ENCODE results near the gene PLA1A. TPM values are rescaled to one million over a fixed set of nuclear protein-coding genes. Genes with fewer than 3 reads are reported as not detected.

The PLA1A gene
- total and polyA plus RNA-seq, 2 donors (not counting 3 experiments of a cell fraction or from before 2014, with no cell fraction given), result 0.07 TPM; not detected in 1

GRCh38 chr3:119550192-119550910 is 47.3 kb upstream of the PLA1A start:
- CTCF ChIA-PET, result no interaction called here

More at GRCh38 chr3:119550192-119550910, 47.3 kb upstream of the PLA1A start:
- intact Hi-C loops (cut with micrococcal nuclease) (loop anchor here (10.0 kb wide), 1 partner anchor 276 kb away; no protein-coding TSS in a partner anchor), dilution Hi-C loops (cut with MboI; ENCODE audit: extremely low pct_ligation_motif_present, low sequenced_read_pairs) (no loop called here)
- H3K4me3 ChIP-seq (replicated peaks in 1 of 3; ENCODE audit: insufficient read depth in 1 of 3, low read depth in 1 of 3, low read length in 3 of 3), result no peak overlapping the region
- no peaks in the 10 kb centered on the region for H3K36me3 ChIP-seq (ENCODE audit: control insufficient read depth in 2 of 2, extremely low read depth in 1 of 2, insufficient read depth in 2 of 2, low read length in 2 of 2)
- no peaks in the 10 kb centered on the region for H3K9me1 ChIP-seq (replicated peaks; ENCODE audit: control insufficient read depth, extremely low read depth, insufficient read depth, low read length)
- DNase-seq (ENCODE audit: low read depth, low spot score) (no peak), FAIRE-seq (no peak)
- no peak overlapping the region for H3K4me2 ChIP-seq (ENCODE audit: insufficient read depth, low read length)
- POLR2A ChIA-PET, result no interaction called here
- H3K9ac ChIP-seq (replicated peaks; ENCODE audit: extremely low read depth, insufficient read depth, low read length), result no peak overlapping the region
- no peaks in the 10 kb centered on the region for H3K9me3 ChIP-seq (replicated peaks; ENCODE audit: control insufficient read depth, insufficient read depth, low read length)
- H4K20me1 ChIP-seq (replicated peaks; ENCODE audit: control insufficient read depth, extremely low read depth, insufficient read depth, low read length), result no peaks in the 10 kb centered on the region
- no TSS peak for BruUV-seq (replicated peaks)
- no peaks in the 10 kb centered on the region for H3K27me3 ChIP-seq (ENCODE audit: control insufficient read depth in 2 of 2, insufficient read depth in 2 of 2, low read length in 2 of 2)
- H3K27ac ChIP-seq (ENCODE audit: insufficient read depth, low read depth, low read length), result no peak overlapping the region
- no peak overlapping the region for H2AFZ ChIP-seq (ENCODE audit: low read depth, low read length)
- no peaks in the 10 kb centered on the region for H3K4me1 ChIP-seq (ENCODE audit: control insufficient read depth, extremely low read depth, insufficient read depth, low read length)
- H3K79me2 ChIP-seq (ENCODE audit: control insufficient read depth, insufficient read depth, low read length), result no peaks in the 10 kb centered on the region
- TF ChIP-seq, protein P1, sequence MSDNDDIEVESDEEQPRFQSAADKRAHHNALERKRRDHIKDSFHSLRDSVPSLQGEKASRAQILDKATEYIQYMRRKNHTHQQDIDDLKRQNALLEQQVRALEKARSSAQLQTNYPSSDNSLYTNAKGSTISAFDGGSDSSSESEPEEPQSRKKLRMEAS (IDR thresholded peaks at IDR 0.05; ENCODE audit: insufficient read depth, insufficient read length), result no peak
- TF ChIP-seq POLR2AphosphoS5 (IDR thresholded peaks at IDR 0.05; ENCODE audit: insufficient read depth, low read depth, low read length) (no peak), EZH2 (IDR thresholded peaks at IDR 0.05; ENCODE audit: borderline replicate concordance, low read depth, low read length, severe bottlenecking) (no peak), POLR2A (IDR thresholded peaks at IDR 0.05; ENCODE audit: low read depth, low read length) (no peak), GATA2 (IDR thresholded peaks at IDR 0.05; ENCODE audit: insufficient read depth, insufficient read length, low read depth, low read length) (no peak), JUN (IDR thresholded peaks at IDR 0.05; ENCODE audit: borderline replicate concordance, insufficient read depth, insufficient read length, low read depth) (no peak), MYC (IDR thresholded peaks at IDR 0.05; ENCODE audit: low read depth, low read length) (no peak), FOS (IDR thresholded peaks at IDR 0.05; ENCODE audit: borderline replicate concordance, insufficient read depth, low read length) (no peak)
- TF ChIP-seq, protein P2, sequence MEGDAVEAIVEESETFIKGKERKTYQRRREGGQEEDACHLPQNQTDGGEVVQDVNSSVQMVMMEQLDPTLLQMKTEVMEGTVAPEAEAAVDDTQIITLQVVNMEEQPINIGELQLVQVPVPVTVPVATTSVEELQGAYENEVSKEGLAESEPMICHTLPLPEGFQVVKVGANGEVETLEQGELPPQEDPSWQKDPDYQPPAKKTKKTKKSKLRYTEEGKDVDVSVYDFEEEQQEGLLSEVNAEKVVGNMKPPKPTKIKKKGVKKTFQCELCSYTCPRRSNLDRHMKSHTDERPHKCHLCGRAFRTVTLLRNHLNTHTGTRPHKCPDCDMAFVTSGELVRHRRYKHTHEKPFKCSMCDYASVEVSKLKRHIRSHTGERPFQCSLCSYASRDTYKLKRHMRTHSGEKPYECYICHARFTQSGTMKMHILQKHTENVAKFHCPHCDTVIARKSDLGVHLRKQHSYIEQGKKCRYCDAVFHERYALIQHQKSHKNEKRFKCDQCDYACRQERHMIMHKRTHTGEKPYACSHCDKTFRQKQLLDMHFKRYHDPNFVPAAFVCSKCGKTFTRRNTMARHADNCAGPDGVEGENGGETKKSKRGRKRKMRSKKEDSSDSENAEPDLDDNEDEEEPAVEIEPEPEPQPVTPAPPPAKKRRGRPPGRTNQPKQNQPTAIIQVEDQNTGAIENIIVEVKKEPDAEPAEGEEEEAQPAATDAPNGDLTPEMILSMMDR (IDR thresholded peaks at IDR 0.05; ENCODE audit: extremely low read depth in 1 of 2, insufficient read depth in 1 of 2, low read depth in 1 of 2, low read length in 2 of 2), result no peak

Data from endothelial cell of umbilical vein (primary cell).